ENCODE data around the gene ZNF76. TPM values are rescaled to one million over a fixed set of nuclear protein-coding genes. Genes with fewer than 3 reads are reported as not detected.

Gene ZNF76
- total RNA-seq, 2 experiments from 2014 or later: 63.0 to 66.0 TPM

GRCh38 chr6:35223396-35223795, 36.1 kb upstream of the ZNF76 start:
- no peaks in the 10 kb centered on the region for H3K36me3 Mint-ChIP-seq
- H3K9me3 Mint-ChIP-seq: no peaks in the 10 kb centered on the region
- ATAC-seq (ENCODE audit: low read depth): no peak
- POLR2A ChIA-PET: no interaction called here
- H3K27ac Mint-ChIP-seq: no peak overlapping the region
- no peak for DNase-seq
- H3K4me1 Mint-ChIP-seq: no peaks in the 10 kb centered on the region
- H3K4me3 Mint-ChIP-seq: no peak overlapping the region
- no peaks in the 10 kb centered on the region for H3K27me3 Mint-ChIP-seq

- H3K4me1 Mint-ChIP-seq: no peaks in the 10 kb centered on the region
- no peaks in the 10 kb centered on the region for H3K36me3 Mint-ChIP-seq
- H3K27ac Mint-ChIP-seq: no peak overlapping the region
- DNase-seq: no peak
- H3K9me3 Mint-ChIP-seq: no peaks in the 10 kb centered on the region
- no peak for ATAC-seq (ENCODE audit: low read depth)
- POLR2A ChIA-PET: no interaction called here
- H3K27me3 Mint-ChIP-seq: no peaks in the 10 kb centered on the region
- H3K4me3 Mint-ChIP-seq: no peak overlapping the region
Measured at GRCh38 chr6:35224720-35225119, 34.8 kb upstream of the ZNF76 start.

GRCh38 chr6:35228481-35228880, 31.1 kb upstream of the ZNF76 start:
- Mint-ChIP-seq H3K27me3 (no peaks in the 10 kb centered on the region), H3K27ac (no peak overlapping the region), H3K36me3 (no peaks in the 10 kb centered on the region), H3K4me3 (no peak overlapping the region), H3K9me3 (no peaks in the 10 kb centered on the region), H3K4me1 (no peaks in the 10 kb centered on the region)
- DNase-seq (no peak), ATAC-seq (ENCODE audit: low read depth) (no peak)
- POLR2A ChIA-PET: no interaction called here

GRCh38 chr6:35229304-35229703, 30.2 kb upstream of the ZNF76 start:
- DNase-seq: no peak
- no peaks in the 10 kb centered on the region for H3K27me3 Mint-ChIP-seq
- no peak overlapping the region for H3K27ac Mint-ChIP-seq
- no peaks in the 10 kb centered on the region for H3K36me3 Mint-ChIP-seq
- no peaks in the 10 kb centered on the region for H3K9me3 Mint-ChIP-seq
- POLR2A ChIA-PET: no interaction called here
- no peaks in the 10 kb centered on the region for H3K4me1 Mint-ChIP-seq
- H3K4me3 Mint-ChIP-seq: no peak overlapping the region
- ATAC-seq (ENCODE audit: low read depth): no peak

GRCh38 chr6:35230498-35230897, 29.0 kb upstream of the ZNF76 start:
- Mint-ChIP-seq H3K9me3 (no peaks in the 10 kb centered on the region), H3K4me3 (no peak overlapping the region), H3K27ac (no peak overlapping the region), H3K4me1 (no peaks in the 10 kb centered on the region), H3K36me3 (no peaks in the 10 kb centered on the region), H3K27me3 (no peaks in the 10 kb centered on the region)
- POLR2A ChIA-PET: no interaction called here
- ATAC-seq (ENCODE audit: low read depth): no peak
- no peak for DNase-seq

GRCh38 chr6:35230950-35231349, 28.6 kb upstream of the ZNF76 start:
- no peak for DNase-seq
- H3K36me3 Mint-ChIP-seq: no peaks in the 10 kb centered on the region
- H3K27ac Mint-ChIP-seq: no peak overlapping the region
- no peaks in the 10 kb centered on the region for H3K27me3 Mint-ChIP-seq
- POLR2A ChIA-PET: no interaction called here
- H3K4me1 Mint-ChIP-seq: no peaks in the 10 kb centered on the region
- H3K9me3 Mint-ChIP-seq: no peaks in the 10 kb centered on the region
- ATAC-seq (ENCODE audit: low read depth): no peak
- H3K4me3 Mint-ChIP-seq: no peak overlapping the region

GRCh38 chr6:35231563-35231962, 28.0 kb upstream of the ZNF76 start:
- POLR2A ChIA-PET: no interaction called here
- no peaks in the 10 kb centered on the region for H3K36me3 Mint-ChIP-seq
- no peaks in the 10 kb centered on the region for H3K9me3 Mint-ChIP-seq
- H3K27me3 Mint-ChIP-seq: no peaks in the 10 kb centered on the region
- no peak for ATAC-seq (ENCODE audit: low read depth)
- no peak overlapping the region for H3K4me3 Mint-ChIP-seq
- H3K4me1 Mint-ChIP-seq: no peaks in the 10 kb centered on the region
- no peak overlapping the region for H3K27ac Mint-ChIP-seq
- no peak for DNase-seq

GRCh38 chr6:35234901-35235300, 24.6 kb upstream of the ZNF76 start:
- peaks cover 9% of the 10 kb centered on the region for H3K4me1 Mint-ChIP-seq
- no peaks in the 10 kb centered on the region for H3K36me3 Mint-ChIP-seq
- no peaks in the 10 kb centered on the region for H3K27me3 Mint-ChIP-seq
- no peaks in the 10 kb centered on the region for H3K9me3 Mint-ChIP-seq
- ATAC-seq (ENCODE audit: low read depth): no peak
- POLR2A ChIA-PET: no interaction called here
- no peak overlapping the region for H3K27ac Mint-ChIP-seq
- DNase-seq: no peak
- H3K4me3 Mint-ChIP-seq: no peak overlapping the region

GRCh38 chr6:35236223-35236622, 23.3 kb upstream of the ZNF76 start:
- Mint-ChIP-seq H3K9me3 (no peaks in the 10 kb centered on the region), H3K36me3 (no peaks in the 10 kb centered on the region), H3K27me3 (no peaks in the 10 kb centered on the region), H3K4me1 (peaks cover 11% of the 10 kb centered on the region), H3K27ac (no peak overlapping the region), H3K4me3 (no peak overlapping the region)
- ATAC-seq (ENCODE audit: low read depth) (no peak), DNase-seq (no peak)
- POLR2A ChIA-PET: no interaction called here

- Mint-ChIP-seq H3K4me1 (peaks cover 11% of the 10 kb centered on the region), H3K36me3 (no peaks in the 10 kb centered on the region), H3K9me3 (no peaks in the 10 kb centered on the region), H3K27me3 (no peaks in the 10 kb centered on the region), H3K27ac (no peak overlapping the region), H3K4me3 (no peak overlapping the region)
- POLR2A ChIA-PET: no interaction called here
- no peak for ATAC-seq (ENCODE audit: low read depth)
- DNase-seq: no peak
Measured at GRCh38 chr6:35237476-35237875, 22.1 kb upstream of the ZNF76 start.

- Mint-ChIP-seq H3K9me3 (no peaks in the 10 kb centered on the region), H3K4me3 (no peak overlapping the region), H3K27me3 (no peaks in the 10 kb centered on the region), H3K4me1 (peaks cover 11% of the 10 kb centered on the region), H3K36me3 (no peaks in the 10 kb centered on the region), H3K27ac (no peak overlapping the region)
- DNase-seq (no peak), ATAC-seq (ENCODE audit: low read depth) (no peak)
- POLR2A ChIA-PET: no interaction called here
Measured at GRCh38 chr6:35238843-35239289, 20.7 kb upstream of the ZNF76 start.

GRCh38 chr6:35239581-35239980, 20.0 kb upstream of the ZNF76 start:
- ATAC-seq (ENCODE audit: low read depth) (no peak), DNase-seq (no peak)
- POLR2A ChIA-PET: no interaction called here
- Mint-ChIP-seq H3K4me1 (peaks cover 11% of the 10 kb centered on the region), H3K9me3 (no peaks in the 10 kb centered on the region), H3K27ac (no peak overlapping the region), H3K4me3 (no peak overlapping the region), H3K36me3 (no peaks in the 10 kb centered on the region), H3K27me3 (no peaks in the 10 kb centered on the region)

- Mint-ChIP-seq H3K9me3 (no peaks in the 10 kb centered on the region), H3K27me3 (no peaks in the 10 kb centered on the region), H3K36me3 (no peaks in the 10 kb centered on the region), H3K4me3 (no peak overlapping the region), H3K4me1 (peaks cover 11% of the 10 kb centered on the region), H3K27ac (no peak overlapping the region)
- ATAC-seq (ENCODE audit: low read depth) (peak; percentile 78), DNase-seq (peak; percentile 83)
- POLR2A ChIA-PET: interaction anchor here (2.5 kb wide), 1 partner anchor 18 kb away, joined by 7 read pairs; the partner anchor contains the start of gene ZNF76
Measured at GRCh38 chr6:35240838-35241801, 18.4 kb upstream of the ZNF76 start.

- Mint-ChIP-seq H3K27ac (no peak overlapping the region), H3K36me3 (peaks cover 2% of the 10 kb centered on the region), H3K27me3 (no peaks in the 10 kb centered on the region), H3K4me3 (no peak overlapping the region), H3K4me1 (peaks cover 11% of the 10 kb centered on the region), H3K9me3 (no peaks in the 10 kb centered on the region)
- DNase-seq: no peak
- POLR2A ChIA-PET: interaction anchor here (2.5 kb wide), 1 partner anchor 17 kb away, joined by 7 read pairs; the partner anchor contains the start of gene ZNF76
- no peak for ATAC-seq (ENCODE audit: low read depth)
Measured at GRCh38 chr6:35242486-35242885, 17.0 kb upstream of the ZNF76 start.
